ENCODE results near the gene CAMTA1.

CAMTA1 gene

DNA sequence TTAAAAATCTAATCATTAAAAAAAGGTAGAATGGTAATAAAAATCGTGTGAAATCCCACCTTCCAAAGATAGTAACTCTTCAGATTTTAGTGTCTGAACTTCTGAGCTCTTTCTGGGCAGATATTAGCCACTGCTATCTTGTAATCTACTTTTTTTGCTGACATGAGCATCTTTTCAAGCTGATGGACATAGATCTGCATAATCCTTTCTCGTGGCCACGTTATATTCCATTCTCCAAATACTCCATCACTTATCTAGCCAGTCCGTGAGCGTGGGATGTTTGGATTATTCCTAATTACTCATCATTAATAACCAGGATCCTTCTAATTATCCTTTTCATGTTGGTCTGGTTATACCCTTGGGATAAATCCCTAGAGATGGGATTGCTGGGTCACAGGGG lies 731.7 kb downstream of the CAMTA1 start:
- DNase-seq: no peak

GRCh38 chr1:7517611-7518330 lies 732.5 kb downstream of the CAMTA1 start:
- no peak for DNase-seq

DNA sequence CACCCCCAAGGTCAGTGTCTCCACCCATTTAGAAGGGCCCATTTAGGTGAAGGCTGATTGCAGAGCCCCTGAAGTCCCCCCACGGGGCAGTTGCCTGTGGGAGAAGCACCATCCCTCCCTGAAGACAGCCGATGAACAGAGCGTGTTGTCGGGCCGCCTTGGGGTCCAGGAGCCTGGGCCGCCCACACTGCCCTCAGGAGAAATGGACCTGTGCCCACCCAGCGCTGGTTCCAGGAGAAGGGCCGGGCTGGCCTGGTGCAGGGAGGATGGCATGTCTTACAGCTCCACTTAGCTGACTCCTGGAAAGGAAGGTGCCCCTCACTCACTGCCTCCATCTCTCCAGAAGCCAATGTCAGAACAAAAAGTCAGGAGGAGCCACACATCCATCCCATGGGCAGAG lies 733.2 kb downstream of the CAMTA1 start:
- DNase-seq: no peak

GRCh38 chr1:7519181-7519860 lies 734.1 kb downstream of the CAMTA1 start:
- no peak for DNase-seq

DNA sequence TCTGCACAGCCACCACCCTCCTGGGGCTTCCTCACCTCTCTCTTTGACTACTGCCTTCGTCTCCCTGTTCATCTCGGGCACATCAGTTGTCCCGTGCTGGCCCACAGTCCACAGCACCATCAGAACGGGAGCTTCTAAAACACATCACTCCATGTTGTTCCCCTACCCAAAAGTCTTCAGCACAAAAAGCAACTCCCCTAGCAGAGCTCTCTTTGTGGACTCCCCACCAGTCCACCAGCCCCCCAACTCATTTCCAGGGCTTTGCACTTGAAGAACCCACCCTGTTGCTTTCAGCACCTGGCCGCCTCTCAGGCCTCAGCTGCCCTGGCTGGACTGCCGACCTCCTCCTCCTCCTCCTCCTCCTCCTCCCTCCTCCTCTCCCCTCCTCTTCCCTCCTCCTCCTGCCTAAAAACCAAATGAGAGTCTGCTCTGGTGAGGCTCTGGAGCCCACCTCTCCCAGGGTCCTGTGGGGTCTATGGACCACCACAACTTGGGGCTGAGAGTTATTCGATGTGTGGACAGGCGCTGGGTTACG lies 734.7 kb downstream of the CAMTA1 start:
- no peak for DNase-seq

DNA sequence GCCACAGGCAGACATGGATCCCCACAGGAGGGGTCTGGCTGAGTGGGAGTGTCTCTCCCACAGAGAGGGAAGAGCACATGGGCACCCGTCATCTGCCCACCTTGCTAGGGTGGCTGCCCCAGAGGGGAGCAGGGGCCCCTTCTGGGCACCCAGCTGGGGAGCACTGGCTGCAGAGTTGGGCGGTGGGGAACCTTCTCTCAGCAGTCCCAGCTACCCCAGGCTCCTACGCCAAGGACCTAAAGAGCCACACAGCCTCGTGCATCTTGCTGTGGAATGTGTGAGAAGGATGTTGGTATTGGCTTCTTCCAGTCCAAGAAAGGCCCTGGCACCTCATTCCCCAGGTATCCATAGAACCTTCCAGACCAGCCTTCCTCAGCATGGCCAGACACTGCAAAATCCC lies 735.2 kb downstream of the CAMTA1 start:
- DNase-seq: no peak

DNA sequence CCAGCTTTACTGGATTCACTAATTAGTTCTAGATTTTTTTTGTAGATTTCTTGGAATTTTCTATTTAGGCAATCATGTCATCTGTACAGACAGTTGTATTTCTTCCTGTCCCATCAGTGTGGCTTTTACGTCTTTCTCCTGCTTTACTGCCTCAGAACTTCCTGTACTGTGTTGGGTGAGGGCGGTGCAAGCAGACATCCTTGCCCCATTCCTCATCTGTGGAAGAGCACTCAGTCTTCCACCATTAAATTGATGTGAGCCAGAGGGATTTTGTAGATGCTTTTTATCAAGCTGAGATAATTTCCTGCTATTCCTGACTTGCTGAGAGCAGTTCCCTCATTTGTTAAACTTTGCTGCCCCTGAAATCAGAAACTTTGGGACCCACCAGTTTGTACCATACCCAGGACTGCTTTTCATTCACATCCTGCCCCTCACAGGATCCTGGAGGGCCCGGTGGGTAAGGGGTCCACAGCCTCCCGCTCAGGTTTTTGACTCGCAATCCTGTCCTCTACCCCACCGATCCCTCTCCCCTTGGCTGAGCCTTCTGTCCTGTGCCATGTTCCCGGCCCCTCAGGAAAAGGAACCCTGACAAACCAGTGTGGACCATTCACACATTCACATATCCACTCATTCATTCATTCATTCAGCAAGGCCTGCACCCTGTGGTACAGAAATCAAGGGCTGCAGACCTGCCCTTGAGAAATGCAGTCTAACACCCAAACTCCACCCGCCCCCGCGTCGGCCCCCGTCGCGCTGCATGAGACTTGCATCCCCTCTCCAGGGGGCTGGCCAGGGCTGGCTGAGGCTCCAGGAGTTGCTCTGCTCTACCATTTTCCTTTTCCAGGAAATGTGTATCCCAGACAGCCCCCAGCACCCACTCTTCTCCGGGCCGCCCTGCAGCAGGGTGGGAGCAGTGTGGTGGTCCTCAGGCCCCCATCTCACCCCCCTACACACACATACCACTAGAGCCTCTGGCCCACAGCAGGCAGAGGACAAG lies 739.4 kb downstream of the CAMTA1 start:
- DNase-seq: no peak

GRCh38 chr1:7525338-7526063 lies 740.2 kb downstream of the CAMTA1 start:
- DNase-seq: no peak

- DNase-seq: no peak
These were observed 741.1 kb downstream of the CAMTA1 start for GRCh38 chr1:7526196-7526866.

DNA sequence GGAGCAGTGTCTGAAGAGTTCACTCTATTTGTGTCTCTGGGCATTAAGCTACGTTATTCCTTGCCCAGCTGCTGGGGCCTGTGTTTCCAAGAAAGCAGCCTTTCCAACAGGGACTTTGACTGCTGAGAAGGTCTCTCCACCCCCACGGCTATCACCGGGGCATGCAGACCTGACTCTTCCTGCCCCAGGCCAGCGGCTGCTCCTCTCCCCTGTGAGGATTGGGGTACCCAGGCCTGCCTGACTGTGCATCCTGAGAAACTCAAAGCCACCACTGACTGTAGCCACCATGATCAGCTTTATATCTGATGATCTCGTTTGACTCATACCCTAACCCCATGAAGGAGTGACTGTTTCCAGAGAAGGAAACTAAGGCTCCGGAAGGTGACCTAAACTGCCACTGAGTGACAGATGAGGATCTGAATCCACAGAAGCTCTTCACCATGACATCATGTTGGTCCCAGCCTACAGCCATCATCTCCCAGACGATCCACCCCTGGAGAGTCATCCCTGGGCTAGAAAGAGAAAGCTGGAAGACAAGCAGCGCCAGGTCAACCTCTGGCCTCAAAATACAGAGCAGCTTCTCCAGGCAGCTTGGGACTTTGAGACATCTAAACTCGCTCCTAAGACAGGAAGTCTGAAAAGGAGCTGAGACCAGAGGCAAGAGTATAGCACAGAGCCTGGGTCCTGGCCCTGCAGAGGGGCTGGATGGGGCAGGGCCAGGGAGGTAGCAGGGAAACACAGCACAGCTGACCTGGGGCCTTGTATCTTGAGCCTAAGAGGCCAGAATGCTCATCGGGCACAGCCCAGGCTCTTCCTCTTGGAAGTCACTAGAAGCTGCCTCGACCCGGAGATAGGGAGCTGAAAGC lies 741.8 kb downstream of the CAMTA1 start:
- DNase-seq: no peak

GRCh38 chr1:7527733-7528045 lies 742.4 kb downstream of the CAMTA1 start:
- no peak for DNase-seq

DNA sequence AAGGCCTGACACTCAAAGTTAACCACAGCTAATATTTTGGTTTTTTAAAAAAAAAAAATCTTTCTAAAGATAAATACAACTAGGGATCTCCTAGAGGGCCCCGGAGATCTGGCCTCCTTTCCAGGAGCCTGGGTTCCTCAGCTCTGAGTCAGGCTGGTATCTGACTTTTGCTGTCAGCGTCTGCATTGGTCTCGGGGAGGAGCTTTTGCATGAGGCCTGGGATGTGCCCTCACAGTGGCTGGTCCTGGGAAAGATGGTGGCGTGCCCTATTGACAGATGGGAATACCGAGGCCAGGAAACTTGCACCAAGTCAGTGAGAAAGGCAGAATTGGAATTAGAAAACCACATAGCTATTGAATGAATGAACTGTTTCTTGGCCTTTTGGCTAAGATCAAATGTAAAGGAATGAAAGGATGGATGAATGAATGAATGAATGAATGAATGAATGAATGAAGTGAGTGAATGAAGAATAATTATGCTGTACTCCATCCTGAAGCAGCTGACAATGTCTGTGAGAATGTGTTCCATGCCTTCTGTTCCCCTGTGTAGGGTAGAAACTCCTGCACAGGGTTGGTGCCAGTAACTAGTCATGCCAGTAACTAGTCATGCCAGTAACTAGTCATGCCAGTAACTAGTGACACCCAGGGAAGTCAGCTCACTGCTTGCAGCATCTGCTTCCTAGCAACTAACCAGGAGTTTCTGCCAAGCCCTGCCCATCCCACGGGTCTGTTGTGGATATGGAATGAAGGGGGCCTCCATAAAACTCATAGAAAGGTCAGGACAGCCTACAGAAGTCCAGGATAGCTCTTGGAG lies 743.3 kb downstream of the CAMTA1 start:
- DNase-seq: no peak

DNA sequence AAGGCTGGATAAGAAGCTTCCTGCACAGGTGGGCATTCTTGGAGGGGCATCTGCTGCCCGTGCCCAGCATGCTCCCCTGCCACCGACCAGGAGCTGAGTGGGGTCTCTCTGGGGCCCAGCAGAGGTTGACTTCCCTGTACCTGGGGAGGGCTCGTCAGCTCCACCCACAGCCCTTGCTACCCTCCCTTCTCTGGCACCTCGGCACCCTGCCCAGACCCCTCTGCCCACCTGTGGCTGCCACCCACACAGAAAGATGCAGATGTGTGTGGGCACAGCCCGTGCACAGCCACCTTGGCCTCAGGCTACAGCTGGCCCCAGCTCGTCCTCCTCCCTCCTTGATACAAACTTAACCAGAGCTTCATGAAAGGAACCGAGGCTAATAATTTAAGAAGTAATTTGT lies 744.7 kb downstream of the CAMTA1 start:
- no peak for DNase-seq

DNA sequence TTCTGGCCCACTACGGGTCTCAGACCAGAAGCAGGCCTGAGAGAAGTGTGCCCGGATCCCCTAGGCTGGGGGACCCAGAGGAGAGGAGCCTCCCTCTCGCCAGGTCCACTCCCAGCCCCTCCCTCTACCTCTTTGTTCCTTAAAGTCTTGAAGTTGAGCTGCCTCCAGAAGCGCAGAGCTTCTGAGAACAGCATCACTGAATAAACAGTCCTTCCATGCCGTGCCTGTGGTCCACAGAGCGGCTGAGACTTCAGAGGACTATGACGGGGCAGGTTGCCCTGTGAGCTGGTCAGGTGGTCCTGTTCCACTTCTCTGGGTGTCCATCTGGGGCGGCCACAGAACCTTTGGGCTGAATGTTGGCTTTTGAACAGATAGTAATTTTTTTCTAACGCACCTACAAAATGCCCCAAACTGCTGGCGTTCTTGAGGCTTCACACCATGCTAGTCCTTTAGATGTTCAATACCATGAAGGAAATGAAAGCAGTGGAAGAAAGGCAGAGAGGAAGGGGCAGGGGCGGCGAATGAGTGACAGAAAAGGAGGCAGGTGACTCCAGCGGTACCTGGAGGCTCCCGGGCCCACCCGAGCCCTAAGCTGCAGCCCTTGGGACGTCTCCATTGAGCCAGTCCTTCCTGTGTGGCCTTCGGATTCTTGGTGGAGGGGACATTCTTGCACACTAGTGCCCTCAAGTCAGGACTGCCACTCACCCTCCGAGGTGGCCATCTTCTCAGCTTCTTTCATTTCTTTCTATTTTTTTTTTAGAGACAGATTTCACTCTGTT lies 746.5 kb downstream of the CAMTA1 start:
- DNase-seq: no peak

DNA sequence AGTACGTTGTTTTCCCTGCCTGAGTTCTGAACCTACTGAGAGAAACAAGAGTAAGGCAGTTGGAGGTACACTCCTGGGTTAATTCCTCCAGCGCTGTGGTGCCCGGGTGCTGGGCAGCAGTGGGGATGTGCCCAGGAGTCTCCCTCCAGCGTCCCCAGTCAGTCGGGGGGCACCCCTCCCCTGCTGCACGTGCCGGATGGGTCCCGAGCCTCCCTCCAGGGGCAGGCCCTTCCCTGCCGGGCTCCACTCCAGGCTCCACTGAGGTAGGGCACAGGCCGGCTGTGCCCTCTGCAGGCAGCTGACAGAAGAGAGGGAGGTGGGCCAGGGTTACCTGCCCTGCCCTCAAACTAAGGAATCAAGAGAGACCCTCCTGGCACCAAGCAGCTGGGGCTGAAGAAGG lies 747.8 kb downstream of the CAMTA1 start:
- DNase-seq: no peak

GRCh38 chr1:7534061-7534825 lies 749.0 kb downstream of the CAMTA1 start:
- no peak for DNase-seq

- no peak for DNase-seq
These were observed 749.8 kb downstream of the CAMTA1 start for GRCh38 chr1:7535016-7535415.

Measured in NCI-H1436 (cell line).